GM18909 (cell line): Measurements from ENCODE around the gene ATP4A.

Experiments
- ATAC-seq: cut with Tn5 transposase; IDR thresholded peaks from one replicate; pipeline ENCODE4 v1.9.1; 2021; ENCODE audit warnings: mild to moderate bottlenecking; ENCODE audit not compliant: unreplicated experiment, poor library complexity

Gene ATP4A

DNA sequence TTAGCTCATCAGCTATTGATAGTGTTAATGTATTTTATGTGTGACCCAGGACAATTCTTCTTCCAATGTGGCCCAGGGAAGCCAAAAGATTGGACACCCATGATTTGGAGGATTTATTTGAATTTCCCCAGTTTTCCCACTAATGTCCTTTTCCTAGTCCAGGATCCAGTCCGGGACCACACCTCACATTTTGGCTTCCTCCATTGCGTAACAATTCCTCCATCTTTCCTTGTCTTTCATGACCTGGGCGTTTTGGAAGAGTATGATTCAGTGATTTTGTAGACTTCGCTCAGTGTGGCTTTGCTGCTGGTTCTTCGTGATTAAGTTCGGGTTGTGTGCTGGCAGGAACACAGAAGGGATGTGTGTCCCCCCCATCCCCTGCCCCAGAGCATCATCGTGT lies 3.3 kb upstream of the ATP4A start:
- ATAC-seq, result no peak

DNA sequence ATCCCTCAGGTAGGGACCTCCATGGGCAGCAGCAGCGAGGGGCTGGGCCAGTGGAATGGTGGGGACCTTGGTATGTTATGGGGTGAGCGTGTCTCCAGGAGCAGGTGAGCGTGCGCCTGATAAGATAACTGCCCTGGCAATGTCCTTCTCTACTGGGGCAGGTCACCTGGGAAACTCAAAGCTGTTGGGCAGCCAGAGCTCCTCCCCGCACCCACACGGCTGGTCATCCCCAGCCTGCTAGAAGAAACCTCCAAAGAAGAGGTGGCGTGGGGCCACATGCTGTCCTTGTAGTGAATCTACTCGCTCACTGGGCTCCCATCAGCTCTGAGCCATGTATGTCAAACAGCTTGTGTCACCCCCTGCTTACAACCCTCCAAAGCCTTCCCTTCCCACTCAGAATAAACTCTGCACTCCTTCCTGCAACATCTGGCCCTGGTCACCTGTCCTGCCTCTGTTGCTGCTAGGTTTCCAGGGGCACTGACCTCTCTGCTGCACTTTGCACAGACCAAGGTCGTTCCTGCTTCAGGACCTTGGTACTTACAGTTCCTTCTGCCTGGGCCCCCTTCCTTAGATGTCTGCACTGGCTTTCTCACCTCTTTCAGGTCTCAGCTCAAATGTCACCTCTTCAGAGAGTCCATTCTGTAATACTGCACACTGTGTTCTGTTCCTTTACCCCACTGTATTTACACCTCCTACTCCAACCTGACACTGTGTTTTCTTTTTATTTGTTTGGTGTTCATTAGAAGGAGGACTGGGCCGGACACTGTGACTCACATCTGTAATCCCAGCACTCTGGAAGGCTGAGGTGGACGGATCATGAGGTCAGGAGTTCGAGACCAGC lies 1.8 kb upstream of the ATP4A start:
- ATAC-seq, result no peak

DNA sequence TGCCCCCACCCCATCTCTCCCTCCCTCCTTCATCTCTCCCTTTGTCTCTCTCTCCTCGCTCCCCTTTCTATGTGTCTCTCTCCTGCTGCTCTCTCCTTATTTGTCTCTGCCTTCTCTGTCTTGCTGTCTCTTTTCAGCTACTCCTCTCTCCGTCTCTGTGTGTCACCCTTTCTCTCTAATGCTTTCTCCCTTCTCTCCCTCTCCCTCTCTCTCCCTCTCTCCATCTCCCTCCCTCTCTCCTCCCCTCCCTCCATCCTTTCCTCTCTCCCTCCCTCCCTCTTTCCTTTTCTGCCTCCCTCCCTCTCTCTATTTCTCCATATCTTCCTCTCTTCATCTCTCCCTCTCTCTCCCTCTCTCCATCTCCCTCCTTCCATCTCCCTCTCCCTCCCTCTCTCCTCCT lies 682 bp downstream of the ATP4A start:
- ATAC-seq, result no peak

DNA sequence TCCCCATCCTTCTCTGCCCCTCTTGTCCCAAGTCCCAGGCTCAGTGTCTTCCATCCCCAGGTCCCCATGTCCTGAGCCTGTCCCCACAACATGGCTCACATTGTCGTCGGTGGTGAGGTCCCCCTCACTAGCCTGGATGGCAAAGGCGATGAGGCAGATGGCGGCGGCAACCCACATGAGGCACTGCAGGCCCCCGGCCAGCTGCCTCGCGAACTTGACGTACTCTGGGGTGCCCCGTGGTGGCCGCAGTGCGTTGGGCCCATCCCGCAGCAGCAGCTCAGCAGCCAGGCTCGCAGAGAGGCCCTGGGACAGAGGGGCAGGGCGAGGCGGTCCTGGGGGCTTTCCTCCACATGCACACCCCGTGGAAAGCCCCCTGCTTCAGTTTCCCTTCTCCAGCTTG lies 1.1 kb downstream of the ATP4A start:
- no peak for ATAC-seq

DNA sequence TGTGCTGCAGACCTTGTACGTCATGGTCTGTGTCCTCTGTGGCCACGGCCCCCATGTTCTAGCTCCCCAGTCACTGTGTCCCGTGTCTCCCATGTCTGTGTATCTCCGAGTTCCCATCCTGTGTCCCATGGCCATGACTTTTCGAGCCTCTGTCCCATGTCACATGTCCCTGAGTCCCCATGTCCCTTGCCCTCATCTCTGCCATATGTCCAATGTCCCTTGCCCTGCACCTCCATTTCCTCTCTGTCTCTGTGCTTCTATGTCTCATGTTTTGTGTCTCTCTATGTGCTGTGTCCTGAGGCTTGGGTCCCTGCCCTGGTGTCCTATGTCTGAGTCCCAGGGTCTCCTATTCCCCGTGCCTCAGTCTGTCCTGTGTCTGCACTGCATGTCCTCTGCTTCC lies 2.0 kb downstream of the ATP4A start:
- no peak for ATAC-seq

DNA sequence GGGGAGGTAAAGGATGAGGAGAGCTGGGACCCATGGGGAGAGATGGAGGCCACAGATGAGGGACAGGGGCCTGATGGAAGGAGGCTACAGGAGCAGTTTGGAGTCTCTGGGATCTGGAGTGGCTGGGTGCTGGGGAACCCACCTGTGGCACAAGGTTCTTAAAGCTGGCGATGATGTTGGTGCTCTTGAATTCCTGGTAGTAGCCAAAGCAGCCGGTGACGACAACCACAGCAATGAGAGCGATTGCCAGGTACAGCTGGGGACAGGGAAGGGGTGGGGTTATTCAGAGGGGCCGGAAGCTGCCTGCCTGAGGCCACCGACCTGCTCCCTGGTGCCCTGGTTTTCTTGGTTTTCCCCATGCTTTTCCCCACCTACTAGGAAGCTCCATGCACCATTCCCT lies 2.8 kb downstream of the ATP4A start:
- ATAC-seq, result no peak

DNA sequence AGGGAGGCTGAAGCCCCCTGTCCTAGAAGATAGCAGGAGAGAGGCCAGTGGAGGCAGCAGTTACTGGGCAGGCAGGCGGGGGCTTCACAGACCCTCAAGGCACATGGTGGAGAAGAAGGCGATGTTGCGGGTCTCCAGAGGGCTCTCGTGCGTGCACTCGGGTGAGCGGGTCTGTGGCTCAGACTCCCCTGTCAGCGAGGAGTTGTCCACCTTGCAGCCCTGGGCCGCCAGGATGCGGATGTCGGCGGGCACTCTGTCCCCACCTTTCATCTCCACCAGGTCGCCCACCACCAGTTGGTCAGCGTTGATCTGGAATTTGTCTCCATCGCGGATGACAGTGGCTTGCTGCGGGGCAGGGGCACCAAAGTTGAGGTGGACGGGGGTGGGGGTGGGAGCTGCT lies 3.2 kb downstream of the ATP4A start:
- ATAC-seq, result no peak

DNA sequence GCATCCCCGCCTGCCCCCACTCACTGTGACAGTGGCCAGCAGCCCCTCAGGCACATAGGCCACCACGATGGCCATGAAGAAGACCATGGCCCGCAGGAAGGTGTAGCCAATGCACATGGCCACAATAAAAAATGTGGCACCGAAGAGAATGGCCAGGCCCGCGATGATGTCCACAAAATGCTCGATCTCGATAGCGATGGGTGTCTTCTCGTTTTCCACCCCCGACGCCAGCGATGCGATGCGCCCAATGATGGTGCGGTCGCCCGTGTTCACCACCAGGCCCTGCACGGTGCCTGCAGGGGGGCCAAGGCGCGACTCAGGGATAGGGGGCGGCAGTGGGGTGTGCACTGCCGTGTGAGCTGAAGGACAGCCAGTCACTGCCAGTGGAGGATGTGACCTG lies 3.7 kb downstream of the ATP4A start:
- ATAC-seq, result no peak

DNA sequence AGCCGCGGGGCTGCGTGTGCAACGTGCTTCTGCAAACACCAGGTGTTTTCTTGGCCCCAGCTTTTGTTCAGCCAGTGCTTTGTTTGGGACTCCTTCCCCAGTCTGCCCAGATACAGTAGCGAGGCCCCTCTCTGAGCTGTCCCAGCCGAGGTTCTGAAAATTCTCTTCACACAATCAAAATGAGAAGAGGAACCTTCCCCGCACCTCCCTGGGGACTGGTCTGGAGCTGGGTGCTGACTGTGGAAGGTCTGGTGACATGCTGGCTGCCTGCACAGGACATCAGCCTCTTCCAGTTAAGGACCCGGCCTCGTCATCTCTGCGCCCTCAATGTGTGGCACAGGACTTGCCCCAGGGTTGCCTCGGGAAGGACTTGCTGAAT lies 4.2 kb downstream of the ATP4A start:
- peak; percentile 51 for ATAC-seq

DNA sequence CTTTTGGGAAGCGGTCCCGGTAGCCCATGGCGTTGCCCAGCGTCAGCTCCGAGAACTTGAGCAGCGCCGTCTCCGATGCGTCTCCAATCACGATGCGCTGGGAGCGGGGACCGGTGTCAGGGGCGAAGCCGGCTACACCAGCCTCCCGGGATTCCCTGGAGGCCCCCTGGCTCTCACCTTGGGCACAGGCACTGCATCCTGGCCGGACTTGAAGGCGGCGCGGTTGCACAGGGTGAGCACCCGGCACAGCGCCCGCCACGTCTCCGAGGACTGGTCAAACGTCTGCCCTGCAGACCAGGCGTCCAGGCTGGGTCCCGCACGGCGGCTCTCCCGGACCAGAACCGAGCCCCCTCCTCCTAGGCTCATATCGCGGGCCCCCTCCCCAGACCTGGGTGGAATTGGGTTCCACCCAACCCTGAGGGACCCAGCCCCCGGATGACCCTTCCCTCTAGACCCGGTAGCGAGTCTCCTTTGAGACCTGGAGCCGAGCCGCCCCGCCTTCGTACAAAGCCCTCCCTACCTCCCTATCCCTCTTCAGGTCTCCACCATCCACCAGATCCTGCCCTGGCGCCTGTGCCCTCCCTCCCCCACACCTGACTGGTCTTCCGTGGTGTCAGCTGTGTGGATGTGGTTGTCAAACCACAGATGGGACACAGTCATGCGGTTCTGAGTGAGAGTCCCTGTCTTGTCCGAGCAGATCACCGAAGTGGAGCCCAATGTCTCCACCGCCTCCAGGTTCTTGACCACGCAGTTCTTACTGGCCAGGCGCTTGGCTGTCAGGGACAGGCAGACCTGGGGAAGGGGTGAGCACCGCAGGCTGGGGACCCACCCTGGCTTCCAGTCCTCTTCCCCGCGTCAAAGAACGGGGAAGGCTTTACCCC lies 4.8 kb downstream of the ATP4A start:
- no peak for ATAC-seq

DNA sequence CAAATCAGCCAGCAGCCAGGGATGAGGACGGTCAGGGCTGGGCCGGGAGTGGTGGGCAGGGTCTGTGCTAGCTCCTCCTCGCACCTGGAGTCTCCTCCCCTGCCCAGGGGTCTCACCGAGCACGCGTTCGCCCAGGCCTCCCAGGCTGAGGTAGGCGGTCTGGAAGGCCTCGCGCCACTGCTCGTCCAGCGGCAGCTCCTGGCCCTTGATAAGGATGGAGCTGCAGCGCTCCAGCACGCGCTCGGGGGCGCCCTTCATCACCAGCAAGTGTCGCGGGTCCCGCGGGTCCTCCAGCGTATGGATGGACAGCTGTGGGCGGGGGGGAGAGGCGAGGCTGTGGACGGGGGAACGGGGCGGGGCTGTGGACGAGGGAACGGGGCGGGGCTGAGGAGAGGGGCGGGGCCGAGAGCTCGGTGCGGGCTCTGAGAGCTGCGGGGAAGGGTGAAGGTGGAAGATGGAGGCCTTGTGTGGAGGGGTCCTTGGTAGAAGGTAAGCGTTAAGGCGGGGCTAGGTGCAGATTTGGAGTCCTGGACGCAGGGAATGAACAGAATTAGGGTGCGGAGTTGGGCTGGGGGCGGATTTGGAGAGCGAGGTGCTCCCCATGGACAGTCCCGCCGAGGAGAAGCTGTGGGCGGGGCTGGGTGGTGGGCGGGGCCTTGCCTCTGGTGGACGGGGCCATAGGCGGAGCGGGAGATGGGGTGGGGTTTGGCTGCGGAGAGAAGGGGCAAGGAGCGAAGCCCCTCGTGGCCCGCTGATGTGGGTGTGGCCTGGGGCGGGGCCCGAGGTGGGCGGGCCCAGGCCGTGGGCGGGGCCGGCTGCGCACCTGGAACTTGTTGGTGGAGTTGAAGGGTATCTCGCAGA lies 5.7 kb downstream of the ATP4A start:
- ATAC-seq, result no peak

DNA sequence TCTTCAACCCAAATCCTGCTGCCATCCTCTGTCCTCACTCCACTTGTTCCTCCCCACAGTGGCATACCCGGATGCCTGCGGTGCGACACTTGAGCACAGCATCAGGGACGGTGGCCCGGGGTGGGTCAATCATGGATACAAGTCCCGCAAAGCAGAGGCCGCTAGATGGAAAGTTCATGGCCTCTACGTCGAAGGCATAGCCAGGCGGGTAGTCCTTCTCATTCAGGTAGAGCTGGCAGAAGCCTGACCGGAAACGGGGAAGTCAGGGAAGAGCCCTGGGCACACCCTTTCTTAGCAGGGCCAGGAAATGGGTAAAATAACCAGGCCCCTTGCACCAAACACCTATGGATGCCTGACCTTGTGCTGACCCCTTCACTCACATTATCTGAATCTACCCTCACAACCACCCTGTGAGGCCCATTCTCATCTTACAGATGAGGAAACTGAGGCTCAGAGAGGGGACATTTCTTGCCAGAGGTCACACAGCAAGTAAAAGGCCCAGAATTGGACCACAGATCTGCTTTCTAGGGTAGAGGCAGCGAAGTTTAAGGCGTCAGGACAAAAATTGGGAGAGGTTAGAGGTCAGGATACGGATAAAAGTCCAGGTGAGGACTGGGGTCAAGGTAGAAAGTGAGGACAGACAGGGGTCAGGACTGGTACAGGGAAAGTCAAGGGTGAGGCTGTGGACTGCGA lies 6.5 kb downstream of the ATP4A start:
- no peak for ATAC-seq

DNA sequence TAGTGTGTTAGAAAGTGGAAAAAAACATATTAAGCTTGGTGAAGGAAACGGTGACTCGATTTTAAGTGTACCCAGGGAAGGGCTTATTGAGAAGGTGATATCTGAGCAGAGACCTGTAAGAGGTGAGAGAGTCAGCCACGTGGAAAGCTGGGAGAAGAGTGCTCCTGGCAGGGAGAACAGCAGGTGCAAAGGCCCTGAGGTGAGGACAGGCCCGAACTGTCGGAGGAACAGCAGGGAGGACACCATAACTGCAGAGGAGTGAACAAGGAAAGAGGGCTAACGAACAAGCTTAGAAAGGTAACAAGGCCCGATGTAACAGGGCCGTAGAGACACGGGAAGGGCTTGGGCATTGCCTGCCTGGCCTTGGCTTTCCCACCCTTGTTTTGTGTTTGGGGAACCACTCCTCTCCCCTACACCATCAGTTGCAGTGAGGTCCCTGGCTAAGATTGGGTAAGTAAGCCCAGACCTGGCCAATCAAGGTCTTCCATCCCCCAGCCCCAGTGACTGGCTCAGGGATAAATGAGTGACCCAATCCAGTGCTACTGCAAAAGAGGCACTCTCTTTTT lies 7.3 kb downstream of the ATP4A start:
- no peak for ATAC-seq

DNA sequence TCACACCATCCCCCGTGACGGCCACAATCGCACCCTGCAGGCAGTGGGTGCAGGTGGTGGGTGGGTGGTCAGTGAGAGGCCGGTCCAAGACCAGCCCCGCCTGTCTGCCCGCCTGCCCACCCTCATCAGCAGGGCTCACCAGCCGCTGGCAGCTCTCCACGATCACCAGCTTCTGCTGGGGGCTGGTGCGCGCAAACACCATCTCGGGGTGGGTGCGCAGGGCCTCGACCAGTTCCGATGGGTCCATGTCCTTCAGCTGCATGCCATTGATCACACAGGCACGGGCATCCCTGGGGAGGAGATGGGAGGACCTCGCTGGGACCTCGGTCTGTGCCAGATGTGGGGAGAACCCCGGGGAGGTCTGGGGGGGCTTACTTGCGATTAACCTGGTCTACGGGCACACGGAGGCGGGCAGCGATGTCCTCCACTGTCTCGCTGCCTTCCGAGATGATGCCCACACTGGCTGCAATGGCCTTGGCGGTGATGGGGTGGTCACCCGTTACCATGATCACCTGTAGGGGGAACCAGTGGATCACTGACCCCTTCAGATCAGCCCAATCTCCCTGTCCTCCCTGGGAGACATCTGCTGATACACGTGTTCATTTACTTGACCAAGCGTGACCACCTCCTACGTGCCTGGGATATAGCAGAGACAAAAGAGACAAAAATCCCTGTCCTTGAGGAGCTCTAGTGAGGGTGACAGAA lies 8.0 kb downstream of the ATP4A start:
- no peak for ATAC-seq

DNA sequence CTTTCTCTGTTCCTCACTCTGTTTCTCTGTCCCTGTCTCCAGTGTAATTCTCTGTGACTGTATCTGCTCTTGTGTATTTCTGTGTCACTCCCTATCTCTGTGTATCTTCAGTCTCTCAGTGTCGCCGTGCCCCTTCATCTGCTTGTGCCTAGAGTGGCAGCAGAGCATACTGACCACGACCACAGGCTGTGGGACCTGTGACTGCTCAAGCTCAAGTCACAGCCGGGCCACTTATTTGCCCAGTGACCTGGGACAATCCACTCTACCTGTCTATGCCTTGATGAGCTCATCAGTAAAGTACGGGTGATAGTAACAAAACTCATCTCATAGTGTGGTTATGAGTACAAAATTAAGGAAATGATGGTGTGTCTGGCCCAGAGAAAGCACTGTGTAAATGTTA lies 9.4 kb downstream of the ATP4A start:
- no peak for ATAC-seq

DNA sequence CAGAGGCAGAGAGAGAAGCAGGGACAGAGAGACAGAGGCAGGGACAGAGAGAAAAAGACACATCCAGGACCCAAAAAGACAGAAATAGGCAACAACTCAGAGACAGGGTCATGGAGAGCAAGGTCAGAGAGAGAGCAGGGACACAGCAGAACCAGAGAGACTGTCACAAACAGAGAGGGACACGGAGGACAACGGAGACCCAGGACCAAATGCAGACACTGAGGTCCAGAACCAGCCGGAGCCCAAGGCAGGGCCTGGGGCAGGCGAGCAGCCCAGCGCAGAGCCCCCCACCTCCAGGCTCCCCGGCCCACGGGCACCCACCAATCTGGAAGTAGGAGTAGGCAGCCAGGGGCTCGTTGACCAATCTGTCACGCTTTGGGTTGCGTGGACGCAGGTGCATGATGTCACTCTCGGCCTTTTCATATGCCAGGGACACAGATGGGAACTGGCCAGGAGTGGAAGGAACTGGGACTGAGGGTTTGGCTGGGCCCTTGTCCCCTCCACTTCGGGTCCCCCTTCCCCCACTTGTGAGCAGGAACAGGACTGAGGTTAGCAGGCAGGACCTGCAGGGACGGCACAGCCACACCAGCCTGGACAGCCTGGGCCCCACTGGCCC lies 10.0 kb downstream of the ATP4A start:
- ATAC-seq, result no peak

DNA sequence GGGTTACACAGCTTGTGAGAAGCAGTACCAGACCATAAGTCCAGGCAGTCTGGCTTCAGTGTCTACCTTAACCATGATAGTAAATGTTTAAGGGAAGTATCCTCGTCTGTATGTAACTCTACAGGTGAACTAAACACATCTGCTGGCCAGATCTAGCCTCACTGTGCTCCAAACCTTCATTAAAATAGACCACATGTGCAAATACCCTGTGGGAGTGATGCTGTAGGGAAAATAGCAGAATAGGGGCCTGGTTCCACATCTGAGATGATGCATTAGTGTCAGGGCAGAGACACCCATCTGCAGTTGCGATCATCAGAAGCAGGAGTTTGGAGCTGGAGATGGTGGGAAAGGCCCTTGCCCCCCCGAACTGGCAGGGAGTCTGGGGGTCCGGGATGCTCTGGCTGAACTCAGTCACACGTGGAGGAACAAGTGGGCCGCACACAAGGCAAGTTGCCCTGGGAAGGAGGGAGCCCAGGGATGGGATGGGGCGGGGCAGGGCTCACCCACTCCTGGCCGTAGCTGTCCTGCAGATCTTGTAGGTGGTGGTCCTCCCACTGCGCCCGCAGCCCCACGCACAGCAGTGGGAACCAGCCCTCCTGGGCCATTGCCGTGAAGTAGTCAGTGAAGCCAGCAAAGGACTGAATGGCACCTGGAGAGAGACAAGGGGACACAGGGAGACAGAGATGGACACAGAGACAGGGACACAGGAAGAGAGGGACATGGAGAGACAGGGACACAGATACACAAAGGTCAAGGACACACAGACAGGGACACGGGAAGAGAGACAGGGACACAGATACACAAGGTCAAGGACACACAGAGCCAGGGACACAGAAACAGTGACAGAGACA lies 10.7 kb downstream of the ATP4A start:
- ATAC-seq, result no peak
